Bronchial epithelial cell (primary cell): ENCODE measurements around the gene ANKRD16. TPM values are rescaled to one million over a fixed set of nuclear protein-coding genes. Genes with fewer than 3 reads are reported as not detected.
A peak's percentile ranks its signal among the peaks of the same experiment; 100 is the strongest.

Experiments used
- DNase-seq: peaks from one replicate; pipeline ENCODE4 v3.0.0-alpha.2; 2010; ENCODE audit warnings: low read depth
- FAIRE-seq: peaks from 2 replicates; lab custom pipeline; 2011; peaks lifted over from hg19 to GRCh38; lab: Jason Lieb, UNC
- H3K27me3 ChIP-seq: 2 replicates; pipeline ENCODE4 v1.5.1; 2011; ENCODE audit warnings: low read length; ENCODE audit not compliant: control insufficient read depth, insufficient read depth
- H3K36me3 ChIP-seq: 2 replicates; pipeline ENCODE4 v1.5.1; 2011; ENCODE audit warnings: low read length; ENCODE audit not compliant: control insufficient read depth, insufficient read depth
- H3K4me3 ChIP-seq: 2 replicates; pipeline ENCODE4 v1.5.1; 2011; ENCODE audit warnings: mild to moderate bottlenecking, low read depth, low read length, control low read depth
- total RNA-seq: library from RNA; depleted of rRNA; stranded (reverse); fragments of >200 nt; gene quantifications from 2 replicates; pipeline ENCODE4 v1.2.1, GENCODE V29; 2014
- TF ChIP-seq, protein P1 (sequence below): IDR thresholded peaks from 2 replicates; pipeline ENCODE4 v1.5.1; 2011; ENCODE audit warnings: mild to moderate bottlenecking, moderate library complexity, low read length, control low read depth, inconsistent platforms; ENCODE audit not compliant: insufficient read depth, severe bottlenecking

ANKRD16 gene
- total RNA-seq, 1 donor from 2014 or later = 5.3 TPM

DNA sequence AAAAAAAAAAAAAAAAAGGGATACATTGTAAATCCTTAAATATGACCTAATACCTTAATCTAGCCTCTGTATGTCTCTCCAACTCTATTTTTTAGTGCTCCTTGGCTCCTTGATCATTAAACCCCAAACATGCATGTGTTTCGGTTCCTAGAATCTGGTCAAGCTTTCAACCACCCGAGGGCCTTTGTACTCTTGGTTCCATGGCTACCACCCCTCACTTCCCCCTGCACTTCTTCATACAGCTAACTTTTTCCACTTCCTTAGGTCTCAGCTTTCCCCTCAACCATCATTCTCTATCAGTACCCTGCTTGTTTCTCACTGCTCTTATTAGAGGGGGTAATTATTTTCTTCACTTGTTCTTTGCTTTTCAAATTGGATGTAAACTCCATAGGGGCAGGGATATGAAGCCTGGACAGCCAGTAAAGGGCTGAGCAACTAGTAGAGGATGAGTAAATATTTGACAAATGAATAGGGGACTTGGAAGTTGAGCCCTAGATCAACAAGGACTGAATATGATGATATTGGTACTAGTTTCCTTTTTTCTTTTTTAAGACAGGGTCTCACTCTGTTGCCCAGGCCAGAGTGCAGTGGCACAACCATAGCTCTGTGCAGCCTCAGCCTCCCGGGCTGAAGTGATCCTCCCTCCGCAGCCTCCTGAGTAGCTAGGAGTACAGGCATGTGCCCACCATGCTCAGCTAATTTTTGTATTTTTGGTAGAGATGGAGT lies 72.2 kb downstream of the ANKRD16 start:
- no peak for DNase-seq
- TF ChIP-seq, protein P1, sequence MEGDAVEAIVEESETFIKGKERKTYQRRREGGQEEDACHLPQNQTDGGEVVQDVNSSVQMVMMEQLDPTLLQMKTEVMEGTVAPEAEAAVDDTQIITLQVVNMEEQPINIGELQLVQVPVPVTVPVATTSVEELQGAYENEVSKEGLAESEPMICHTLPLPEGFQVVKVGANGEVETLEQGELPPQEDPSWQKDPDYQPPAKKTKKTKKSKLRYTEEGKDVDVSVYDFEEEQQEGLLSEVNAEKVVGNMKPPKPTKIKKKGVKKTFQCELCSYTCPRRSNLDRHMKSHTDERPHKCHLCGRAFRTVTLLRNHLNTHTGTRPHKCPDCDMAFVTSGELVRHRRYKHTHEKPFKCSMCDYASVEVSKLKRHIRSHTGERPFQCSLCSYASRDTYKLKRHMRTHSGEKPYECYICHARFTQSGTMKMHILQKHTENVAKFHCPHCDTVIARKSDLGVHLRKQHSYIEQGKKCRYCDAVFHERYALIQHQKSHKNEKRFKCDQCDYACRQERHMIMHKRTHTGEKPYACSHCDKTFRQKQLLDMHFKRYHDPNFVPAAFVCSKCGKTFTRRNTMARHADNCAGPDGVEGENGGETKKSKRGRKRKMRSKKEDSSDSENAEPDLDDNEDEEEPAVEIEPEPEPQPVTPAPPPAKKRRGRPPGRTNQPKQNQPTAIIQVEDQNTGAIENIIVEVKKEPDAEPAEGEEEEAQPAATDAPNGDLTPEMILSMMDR = no peak

DNA sequence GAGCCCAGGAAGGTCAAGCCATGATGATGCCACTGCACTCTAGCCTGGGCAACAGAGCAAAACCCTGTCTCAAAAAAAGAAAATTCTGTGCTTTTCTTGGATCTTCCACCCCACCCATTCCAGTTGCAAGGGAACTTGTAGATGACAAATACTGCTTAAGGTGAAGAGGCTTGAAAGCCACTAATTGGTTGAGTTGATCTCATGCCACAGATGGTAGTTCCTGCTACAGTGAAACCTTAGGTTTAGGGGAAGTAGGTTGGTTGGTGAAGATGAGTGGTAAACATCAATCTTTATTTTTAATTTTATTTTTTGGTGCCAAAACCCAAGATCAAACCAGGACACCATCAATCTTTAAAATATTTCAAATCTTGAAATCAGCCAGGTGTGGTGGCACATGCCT lies 73.5 kb downstream of the ANKRD16 start:
- DNase-seq (no peak), FAIRE-seq (no peak)
- no peaks in the 10 kb centered on the region for H3K36me3 ChIP-seq
- TF ChIP-seq, protein P1 = no peak
- no peak overlapping the region for H3K4me3 ChIP-seq
- no peaks in the 10 kb centered on the region for H3K27me3 ChIP-seq

More for the DNA sequence above, 72.2 kb downstream of the ANKRD16 start:
- H3K36me3 ChIP-seq = no peaks in the 10 kb centered on the region
- H3K27me3 ChIP-seq = no peaks in the 10 kb centered on the region
- FAIRE-seq = no peak
- no peak overlapping the region for H3K4me3 ChIP-seq

DNA sequence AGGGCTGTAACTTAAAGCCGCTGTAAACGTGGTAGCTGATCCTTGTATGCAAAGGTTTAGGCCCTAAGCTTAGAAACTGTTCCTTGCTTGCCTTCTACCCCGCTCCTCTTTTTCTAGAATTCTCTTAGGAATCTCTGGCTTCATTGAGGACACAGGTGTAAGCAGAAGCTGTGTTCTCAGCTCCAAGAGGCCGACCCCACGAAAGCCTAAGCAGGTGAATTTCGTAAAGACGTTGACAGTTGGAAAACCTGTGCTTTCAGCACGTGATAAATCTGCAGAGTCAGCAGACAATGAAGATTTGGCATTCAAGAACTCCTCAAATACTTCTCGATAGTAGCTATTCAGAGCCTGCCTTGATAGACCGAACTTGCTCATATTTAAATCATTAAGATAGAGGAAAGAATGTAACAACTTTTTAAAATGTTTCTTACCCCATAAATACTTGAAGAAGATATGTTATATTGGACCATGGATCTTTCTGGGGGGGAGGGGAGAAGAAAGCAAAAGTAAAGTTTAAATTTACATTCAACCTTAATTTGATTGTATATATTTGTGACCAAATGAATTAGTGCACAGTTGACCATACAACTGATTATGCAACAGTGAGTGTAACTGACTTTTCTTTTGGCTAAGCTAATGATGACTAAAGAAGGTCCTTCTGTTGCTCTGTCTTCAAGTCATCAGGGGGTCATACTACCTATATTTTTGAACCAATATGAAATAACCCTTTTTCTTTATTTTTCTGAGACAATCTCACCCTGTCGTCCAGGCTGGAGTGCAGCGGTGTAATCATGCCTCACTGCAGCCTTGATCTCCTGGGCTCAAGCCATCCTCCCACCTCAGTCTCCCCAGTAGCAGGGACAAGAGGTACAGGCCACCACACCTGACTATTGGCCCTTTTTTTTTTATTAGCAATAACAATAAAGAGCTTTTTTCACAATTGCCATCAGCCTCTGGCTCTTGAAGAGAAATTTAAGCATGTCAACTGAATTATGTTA lies 75.3 kb downstream of the ANKRD16 start:
- Histone ChIP-seq H3K27me3 (no peaks in the 10 kb centered on the region), H3K4me3 (peak overlapping the region; percentile 96), H3K36me3 (no peaks in the 10 kb centered on the region)
- FAIRE-seq (no peak), DNase-seq (peak; percentile 42)
- TF ChIP-seq, protein P1 = no peak

DNA sequence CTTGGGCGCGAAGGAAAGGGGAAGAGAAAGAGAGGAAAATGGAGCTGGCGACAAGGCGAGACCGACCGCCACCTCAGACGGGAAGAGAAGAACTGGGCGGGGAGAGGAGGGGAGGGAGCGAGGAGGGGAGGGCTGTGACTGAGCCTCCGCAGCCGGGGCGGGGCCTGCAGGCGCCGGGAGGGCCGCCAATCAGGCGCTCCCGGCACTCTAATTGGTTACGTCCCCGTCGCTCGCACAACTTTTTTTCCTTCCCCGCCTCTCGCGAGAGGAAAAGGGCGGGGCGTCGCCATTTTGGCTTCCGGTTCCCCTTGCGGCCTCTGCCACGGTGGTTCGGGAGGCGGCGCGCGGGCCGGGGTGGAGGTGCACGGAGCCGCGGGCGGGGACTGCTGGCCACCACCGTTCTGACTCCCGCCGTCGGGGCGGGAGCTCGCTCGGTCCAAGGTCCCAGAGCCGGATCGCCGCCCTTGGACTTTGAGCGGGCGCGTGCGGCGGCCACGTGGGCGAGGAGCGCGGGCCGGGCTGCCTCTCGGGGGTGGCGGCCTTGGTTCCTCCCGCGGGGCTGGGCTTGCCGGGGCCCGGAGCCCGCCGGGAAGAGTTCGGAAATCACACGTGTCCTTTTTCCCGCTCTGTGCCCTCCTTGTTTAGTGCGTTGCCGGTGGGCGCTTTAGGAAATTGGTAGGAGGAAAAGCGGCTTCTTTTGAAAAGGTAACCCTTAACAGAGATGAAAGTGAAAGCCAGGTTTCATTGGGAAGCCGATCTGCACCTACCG lies 76.2 kb downstream of the ANKRD16 start, which contains the start of gene GDI2:
Gene GDI2 (minus strand): TSS at position 94 of the 769 bp plus-strand sequence. CDS start 176 bp downstream, outside the sequence.
- TF ChIP-seq, protein P1 = peak; percentile 13
- peak within 1 kb of the TSS; percentile 96 for H3K4me3 ChIP-seq
- H3K36me3 ChIP-seq = no peaks in the 10 kb centered on the region
- DNase-seq = peak; percentile 85
- no peak for FAIRE-seq
- H3K27me3 ChIP-seq = no peaks in the 10 kb centered on the region

DNA sequence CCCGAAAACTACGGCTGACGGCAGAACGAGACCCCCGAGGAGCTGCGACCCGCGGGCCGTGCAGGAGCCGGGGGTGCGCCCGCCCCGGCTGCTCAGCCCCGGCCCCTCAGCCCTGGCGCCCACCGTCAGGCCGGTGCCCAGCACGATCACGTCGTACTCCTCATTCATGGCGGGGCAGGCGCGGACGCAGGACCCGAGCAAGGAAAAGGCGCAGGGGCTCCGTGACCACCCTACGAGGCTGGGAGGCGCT lies 76.7 kb downstream of the ANKRD16 start:
- Histone ChIP-seq H3K4me3 (peak overlapping the region; percentile 96), H3K27me3 (no peaks in the 10 kb centered on the region), H3K36me3 (peaks cover under 1% of the 10 kb centered on the region)
- no peak for DNase-seq
- TF ChIP-seq, protein P1 = no peak
- no peak for FAIRE-seq
